A549 (cell line): Measurements from ENCODE around the gene POLR2J.

Source experiments
- HDAC2 ChIP-seq: fragments of 200-600 bp; sonication (generic); IDR thresholded peaks from 2 replicates; pipeline ENCODE4 v1.6.1; 2016
- POLR2A ChIP-seq: IDR thresholded peaks from 2 replicates; pipeline ENCODE4 v1.6.1; 2012; ENCODE audit warnings: mild to moderate bottlenecking, low read length
- ZC3H11A ChIP-seq: fragments of 450-650 bp; IDR thresholded peaks from 2 replicates; pipeline ENCODE4 v1.6.1; 2014; ENCODE audit warnings: antibody characterized with exemption, mild to moderate bottlenecking
- ZFP36 ChIP-seq: fragments of 450-650 bp; IDR thresholded peaks from 2 replicates; pipeline ENCODE4 v1.6.1; 2014; ENCODE audit warnings: borderline replicate concordance; ENCODE audit not compliant: partially characterized antibody
- TF ChIP-seq, protein P1 (sequence below): IDR thresholded peaks from 2 replicates; pipeline ENCODE4 v1.6.1; 2012
- TF ChIP-seq, protein P2 (sequence below): fragments of 200-600 bp; sonication (generic); IDR thresholded peaks from 2 replicates; pipeline ENCODE4 v1.6.1; 2016; ENCODE audit warnings: antibody characterized with exemption, mild to moderate bottlenecking, moderate library complexity
- TF ChIP-seq, protein P3 (sequence below): fragments of >200 bp; sonication (Bioruptor Twin); formaldehyde crosslinking; IDR thresholded peaks from 3 replicates; pipeline ENCODE4 v1.5.1; 2016

DNA sequence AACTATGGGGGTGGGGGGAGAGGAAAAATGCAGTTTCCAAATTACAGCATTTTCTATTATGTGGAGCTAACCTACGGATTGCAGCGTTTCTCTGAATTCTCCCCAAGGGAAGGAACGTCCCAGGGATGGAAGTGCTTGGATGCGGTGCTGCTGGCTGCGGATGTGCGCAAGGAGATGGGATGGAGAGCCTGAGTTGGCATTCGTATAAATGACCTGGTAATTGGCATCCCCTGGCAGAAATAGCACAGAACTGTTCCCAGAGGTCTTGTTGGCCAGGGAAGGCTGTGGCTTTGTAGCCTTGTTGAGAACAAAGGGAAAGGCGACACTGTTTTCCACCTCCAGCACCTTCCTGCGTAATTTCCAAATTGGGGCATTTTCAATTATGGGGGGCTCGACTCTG is 42.6 kb downstream of the POLR2J start:
- TF ChIP-seq HDAC2, result no peak
- TF ChIP-seq, protein P1, sequence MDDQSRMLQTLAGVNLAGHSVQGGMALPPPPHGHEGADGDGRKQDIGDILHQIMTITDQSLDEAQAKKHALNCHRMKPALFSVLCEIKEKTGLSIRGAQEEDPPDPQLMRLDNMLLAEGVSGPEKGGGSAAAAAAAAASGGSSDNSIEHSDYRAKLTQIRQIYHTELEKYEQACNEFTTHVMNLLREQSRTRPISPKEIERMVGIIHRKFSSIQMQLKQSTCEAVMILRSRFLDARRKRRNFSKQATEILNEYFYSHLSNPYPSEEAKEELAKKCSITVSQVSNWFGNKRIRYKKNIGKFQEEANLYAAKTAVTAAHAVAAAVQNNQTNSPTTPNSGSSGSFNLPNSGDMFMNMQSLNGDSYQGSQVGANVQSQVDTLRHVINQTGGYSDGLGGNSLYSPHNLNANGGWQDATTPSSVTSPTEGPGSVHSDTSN, result no peak
- no peak for TF ChIP-seq ZFP36
- TF ChIP-seq POLR2A, result no peak
- TF ChIP-seq, protein P2, sequence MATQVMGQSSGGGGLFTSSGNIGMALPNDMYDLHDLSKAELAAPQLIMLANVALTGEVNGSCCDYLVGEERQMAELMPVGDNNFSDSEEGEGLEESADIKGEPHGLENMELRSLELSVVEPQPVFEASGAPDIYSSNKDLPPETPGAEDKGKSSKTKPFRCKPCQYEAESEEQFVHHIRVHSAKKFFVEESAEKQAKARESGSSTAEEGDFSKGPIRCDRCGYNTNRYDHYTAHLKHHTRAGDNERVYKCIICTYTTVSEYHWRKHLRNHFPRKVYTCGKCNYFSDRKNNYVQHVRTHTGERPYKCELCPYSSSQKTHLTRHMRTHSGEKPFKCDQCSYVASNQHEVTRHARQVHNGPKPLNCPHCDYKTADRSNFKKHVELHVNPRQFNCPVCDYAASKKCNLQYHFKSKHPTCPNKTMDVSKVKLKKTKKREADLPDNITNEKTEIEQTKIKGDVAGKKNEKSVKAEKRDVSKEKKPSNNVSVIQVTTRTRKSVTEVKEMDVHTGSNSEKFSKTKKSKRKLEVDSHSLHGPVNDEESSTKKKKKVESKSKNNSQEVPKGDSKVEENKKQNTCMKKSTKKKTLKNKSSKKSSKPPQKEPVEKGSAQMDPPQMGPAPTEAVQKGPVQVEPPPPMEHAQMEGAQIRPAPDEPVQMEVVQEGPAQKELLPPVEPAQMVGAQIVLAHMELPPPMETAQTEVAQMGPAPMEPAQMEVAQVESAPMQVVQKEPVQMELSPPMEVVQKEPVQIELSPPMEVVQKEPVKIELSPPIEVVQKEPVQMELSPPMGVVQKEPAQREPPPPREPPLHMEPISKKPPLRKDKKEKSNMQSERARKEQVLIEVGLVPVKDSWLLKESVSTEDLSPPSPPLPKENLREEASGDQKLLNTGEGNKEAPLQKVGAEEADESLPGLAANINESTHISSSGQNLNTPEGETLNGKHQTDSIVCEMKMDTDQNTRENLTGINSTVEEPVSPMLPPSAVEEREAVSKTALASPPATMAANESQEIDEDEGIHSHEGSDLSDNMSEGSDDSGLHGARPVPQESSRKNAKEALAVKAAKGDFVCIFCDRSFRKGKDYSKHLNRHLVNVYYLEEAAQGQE, result no peak
- TF ChIP-seq, protein P3, sequence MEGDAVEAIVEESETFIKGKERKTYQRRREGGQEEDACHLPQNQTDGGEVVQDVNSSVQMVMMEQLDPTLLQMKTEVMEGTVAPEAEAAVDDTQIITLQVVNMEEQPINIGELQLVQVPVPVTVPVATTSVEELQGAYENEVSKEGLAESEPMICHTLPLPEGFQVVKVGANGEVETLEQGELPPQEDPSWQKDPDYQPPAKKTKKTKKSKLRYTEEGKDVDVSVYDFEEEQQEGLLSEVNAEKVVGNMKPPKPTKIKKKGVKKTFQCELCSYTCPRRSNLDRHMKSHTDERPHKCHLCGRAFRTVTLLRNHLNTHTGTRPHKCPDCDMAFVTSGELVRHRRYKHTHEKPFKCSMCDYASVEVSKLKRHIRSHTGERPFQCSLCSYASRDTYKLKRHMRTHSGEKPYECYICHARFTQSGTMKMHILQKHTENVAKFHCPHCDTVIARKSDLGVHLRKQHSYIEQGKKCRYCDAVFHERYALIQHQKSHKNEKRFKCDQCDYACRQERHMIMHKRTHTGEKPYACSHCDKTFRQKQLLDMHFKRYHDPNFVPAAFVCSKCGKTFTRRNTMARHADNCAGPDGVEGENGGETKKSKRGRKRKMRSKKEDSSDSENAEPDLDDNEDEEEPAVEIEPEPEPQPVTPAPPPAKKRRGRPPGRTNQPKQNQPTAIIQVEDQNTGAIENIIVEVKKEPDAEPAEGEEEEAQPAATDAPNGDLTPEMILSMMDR, result no peak
- TF ChIP-seq ZC3H11A, result no peak
